PC-9 (cell line): ENCODE results near the gene ACOXL. TPM values are rescaled to one million over a fixed set of nuclear protein-coding genes. Genes with fewer than 3 reads are reported as not detected.

ENCODE experiments used
- BruUV-seq: library from RNA; stranded (reverse); fragments of 400-500 nt; replicated peaks from 2 replicates; lab custom pipeline; 2021; lab: Mats Ljungman, UMichigan
- CTCF ChIA-PET: fragments of 300-600 bp; sonication (Branson Sonifier 250); formaldehyde crosslinking; loops from one replicate; lab custom pipeline; 2022; ENCODE audit warnings: antibody characterized with exemption; lab: Charles Lee
- POLR2A ChIA-PET: fragments of 300-600 bp; sonication (Branson Sonifier 250); formaldehyde crosslinking; loops from one replicate; lab custom pipeline; 2022; ENCODE audit warnings: antibody characterized with exemption; ENCODE audit not compliant: unreplicated experiment; lab: Charles Lee
- DNase-seq, 2 experiments: peaks; one replicate each; pipeline versions ENCODE4 v3.0.0 to v3.0.0-alpha.2; 2015 to 2022; ENCODE audit warnings: mixed read lengths in 1 of 2
- H2AFZ ChIP-seq: fragments of 200-600 bp; sonication (generic); 2 replicates; pipeline ENCODE4 v1.8.1; 2017; ENCODE audit warnings: antibody characterized with exemption
- H3F3A ChIP-seq: fragments of 200-600 bp; sonication (generic); 2 replicates; pipeline ENCODE4 v1.8.1; 2017; ENCODE audit warnings: antibody characterized with exemption, mild to moderate bottlenecking, low read depth; ENCODE audit not compliant: insufficient read depth
- H3K27ac ChIP-seq: fragments of 200-600 bp; sonication (generic); 2 replicates; pipeline ENCODE4 v1.6.1; 2016; ENCODE audit warnings: mixed run types
- H3K27me3 ChIP-seq: fragments of 200-600 bp; sonication (generic); 2 replicates; pipeline ENCODE4 v1.6.1; 2016; ENCODE audit warnings: low read depth, mixed run types; ENCODE audit not compliant: insufficient read depth
- H3K36me3 ChIP-seq: fragments of 200-600 bp; sonication (generic); 2 replicates; pipeline ENCODE4 v1.6.1; 2016; ENCODE audit warnings: low read depth, mixed run types
- H3K4me1 ChIP-seq: fragments of 200-600 bp; sonication (generic); replicated peaks from 2 replicates; pipeline ENCODE4 v1.6.1; 2016; ENCODE audit warnings: mixed run types; ENCODE audit not compliant: insufficient read depth
- H3K4me2 ChIP-seq: fragments of 200-600 bp; sonication (generic); 2 replicates; pipeline ENCODE4 v1.6.1; 2017; ENCODE audit warnings: mixed run types
- H3K4me3 ChIP-seq: fragments of 200-600 bp; sonication (generic); 2 replicates; pipeline ENCODE4 v1.6.1; 2016; ENCODE audit warnings: mixed run types
- H3K79me2 ChIP-seq: fragments of 200-600 bp; sonication (generic); 2 replicates; pipeline ENCODE4 v1.6.1; 2017; ENCODE audit warnings: low read depth, mixed run types
- H3K9me2 ChIP-seq: fragments of 200-600 bp; sonication (generic); 2 replicates; pipeline ENCODE4 v1.8.1; 2017; ENCODE audit warnings: mild to moderate bottlenecking; ENCODE audit not compliant: insufficient read depth
- H3K9me3 ChIP-seq: fragments of 200-600 bp; sonication (generic); 2 replicates; pipeline ENCODE4 v1.8.1; 2016; ENCODE audit warnings: low read depth; ENCODE audit not compliant: insufficient read depth
- H4K20me1 ChIP-seq: fragments of 200-600 bp; sonication (generic); 2 replicates; pipeline ENCODE4 v1.8.1; 2017; ENCODE audit not compliant: insufficient read depth
- EZH2 ChIP-seq: fragments of 200-600 bp; sonication (generic); IDR thresholded peaks from 2 replicates; pipeline ENCODE4 v1.8.0; 2017; ENCODE audit warnings: antibody characterized with exemption, low read depth
- intact Hi-C: fragments of 100-400 bp; cut with micrococcal nuclease; formaldehyde crosslinking; loops from one replicate; pipeline ENCODE4 v1.10.0; 2022; ENCODE audit not compliant: unreplicated experiment
- total RNA-seq: library from RNA; stranded (reverse); gene quantifications from 2 replicates; pipeline ENCODE4 v1.2.3, GENCODE V29; 2021
- TF ChIP-seq, protein P1 (sequence below): fragments of 200-600 bp; sonication (generic); conservative IDR thresholded peaks from 2 replicates; pipeline ENCODE4 v1.6.1; 2017; ENCODE audit warnings: mixed run types, antibody characterized with exemption, mild to moderate bottlenecking, moderate library complexity

Gene ACOXL
- total RNA-seq, 1 experiment from 2014 or later, result 10.7 TPM

DNA sequence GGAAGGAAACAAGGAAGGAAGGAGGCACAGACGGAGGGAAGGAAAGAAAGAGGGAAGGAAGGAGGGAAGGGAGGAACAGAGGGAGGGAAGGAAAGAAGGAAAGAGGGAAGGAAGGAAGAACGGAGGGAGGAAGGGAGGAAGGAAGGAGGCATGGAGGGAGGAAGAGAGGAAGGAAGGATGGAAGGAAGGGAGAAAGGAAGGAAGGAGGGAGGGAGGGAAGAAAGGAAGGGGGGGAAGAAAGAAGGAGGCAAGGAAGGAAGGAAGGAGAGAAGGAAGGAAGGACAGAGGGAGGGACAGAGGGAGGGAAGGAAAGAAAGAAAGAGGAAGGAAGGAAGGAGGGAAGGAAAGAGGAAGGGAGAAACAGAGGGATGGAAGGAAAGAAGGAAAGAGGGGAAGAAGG, 7.6 kb upstream of the ACOXL start:
- Histone ChIP-seq H2AFZ (no peak overlapping the region), H3K4me1 (no peaks in the 10 kb centered on the region), H3K4me2 (no peak overlapping the region), H3K79me2 (no peaks in the 10 kb centered on the region), H3F3A (no peaks in the 10 kb centered on the region), H3K36me3 (no peaks in the 10 kb centered on the region), H3K4me3 (no peak overlapping the region), H4K20me1 (no peaks in the 10 kb centered on the region), H3K9me3 (no peaks in the 10 kb centered on the region), H3K9me2 (no peaks in the 10 kb centered on the region), H3K27me3 (no peaks in the 10 kb centered on the region), H3K27ac (no peak overlapping the region)
- intact Hi-C loops, result no loop called here
- TF ChIP-seq, protein P1, sequence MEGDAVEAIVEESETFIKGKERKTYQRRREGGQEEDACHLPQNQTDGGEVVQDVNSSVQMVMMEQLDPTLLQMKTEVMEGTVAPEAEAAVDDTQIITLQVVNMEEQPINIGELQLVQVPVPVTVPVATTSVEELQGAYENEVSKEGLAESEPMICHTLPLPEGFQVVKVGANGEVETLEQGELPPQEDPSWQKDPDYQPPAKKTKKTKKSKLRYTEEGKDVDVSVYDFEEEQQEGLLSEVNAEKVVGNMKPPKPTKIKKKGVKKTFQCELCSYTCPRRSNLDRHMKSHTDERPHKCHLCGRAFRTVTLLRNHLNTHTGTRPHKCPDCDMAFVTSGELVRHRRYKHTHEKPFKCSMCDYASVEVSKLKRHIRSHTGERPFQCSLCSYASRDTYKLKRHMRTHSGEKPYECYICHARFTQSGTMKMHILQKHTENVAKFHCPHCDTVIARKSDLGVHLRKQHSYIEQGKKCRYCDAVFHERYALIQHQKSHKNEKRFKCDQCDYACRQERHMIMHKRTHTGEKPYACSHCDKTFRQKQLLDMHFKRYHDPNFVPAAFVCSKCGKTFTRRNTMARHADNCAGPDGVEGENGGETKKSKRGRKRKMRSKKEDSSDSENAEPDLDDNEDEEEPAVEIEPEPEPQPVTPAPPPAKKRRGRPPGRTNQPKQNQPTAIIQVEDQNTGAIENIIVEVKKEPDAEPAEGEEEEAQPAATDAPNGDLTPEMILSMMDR, result no peak
- no peak for TF ChIP-seq EZH2
- POLR2A ChIA-PET, result no interaction called here
- no TSS peak for BruUV-seq
- CTCF ChIA-PET, result no interaction called here
- no peak for DNase-seq

DNA sequence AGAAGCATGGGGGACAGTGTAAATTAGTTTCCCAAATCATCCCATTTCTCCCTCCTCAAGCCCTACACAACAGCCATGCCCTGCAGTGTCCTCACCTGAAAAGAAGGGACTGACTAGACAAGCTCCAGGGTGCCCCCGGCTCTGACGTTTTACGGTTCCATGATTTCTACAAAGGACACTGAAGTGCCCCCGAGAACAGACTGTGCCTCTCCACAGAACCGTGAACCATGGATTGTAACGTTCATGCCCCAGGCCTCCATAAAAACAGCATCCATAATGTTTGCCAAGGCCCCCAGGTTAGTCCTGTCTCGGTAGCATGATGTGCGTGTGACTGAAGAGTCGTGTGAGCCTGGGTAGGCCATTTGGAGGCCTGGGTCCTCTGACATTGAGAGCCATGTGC, 7.0 kb upstream of the ACOXL start:
- intact Hi-C loops, result no loop called here
- H3K36me3 ChIP-seq, result no peaks in the 10 kb centered on the region
- H3K4me3 ChIP-seq, result no peak overlapping the region
- no peaks in the 10 kb centered on the region for H3K9me2 ChIP-seq
- no peaks in the 10 kb centered on the region for H3F3A ChIP-seq
- no peaks in the 10 kb centered on the region for H3K79me2 ChIP-seq
- H2AFZ ChIP-seq, result no peak overlapping the region
- no peaks in the 10 kb centered on the region for H3K4me1 ChIP-seq
- H4K20me1 ChIP-seq, result no peaks in the 10 kb centered on the region
- H3K9me3 ChIP-seq, result no peaks in the 10 kb centered on the region
- TF ChIP-seq, protein P1, result no peak
- no peak for TF ChIP-seq EZH2
- ChIA-PET CTCF (no interaction called here), POLR2A (no interaction called here)
- H3K27me3 ChIP-seq, result no peaks in the 10 kb centered on the region
- H3K27ac ChIP-seq, result no peak overlapping the region
- no TSS peak for BruUV-seq
- DNase-seq, result no peak
- no peak overlapping the region for H3K4me2 ChIP-seq

DNA sequence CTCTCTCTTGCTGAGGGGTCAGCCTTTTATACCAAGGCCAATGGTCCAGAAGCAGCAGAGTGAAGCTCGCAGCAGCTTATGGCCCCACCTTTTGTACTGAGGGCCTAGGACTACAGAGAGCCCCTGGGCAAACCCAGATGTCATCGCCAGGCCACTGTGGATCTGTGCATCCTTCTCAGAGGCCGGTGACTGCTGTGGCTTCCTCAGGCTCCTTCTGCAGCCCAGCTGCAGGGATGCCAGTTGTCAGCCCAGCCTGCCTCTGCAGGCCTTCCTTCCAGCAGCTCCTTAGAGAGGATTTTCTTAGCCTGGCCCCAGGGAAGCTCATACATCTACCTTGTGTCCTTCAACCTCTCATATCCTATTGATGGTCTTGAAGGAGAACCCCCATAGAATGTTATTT, 6.5 kb upstream of the ACOXL start:
- TF ChIP-seq, protein P1, result no peak
- no peak for TF ChIP-seq EZH2
- POLR2A ChIA-PET, result no interaction called here

More for the DNA sequence above, 6.5 kb upstream of the ACOXL start:
- Histone ChIP-seq H3F3A (no peaks in the 10 kb centered on the region), H3K4me2 (no peak overlapping the region), H3K9me2 (no peaks in the 10 kb centered on the region), H3K4me3 (no peak overlapping the region), H3K27me3 (no peaks in the 10 kb centered on the region), H3K9me3 (no peaks in the 10 kb centered on the region), H3K27ac (no peak overlapping the region), H3K36me3 (no peaks in the 10 kb centered on the region), H2AFZ (no peak overlapping the region), H4K20me1 (no peaks in the 10 kb centered on the region), H3K4me1 (no peaks in the 10 kb centered on the region), H3K79me2 (no peaks in the 10 kb centered on the region)
- CTCF ChIA-PET, result interaction anchor here (0.6 kb wide), 1 partner anchor 10 kb away, joined by 3 read pairs; no protein-coding TSS in a partner anchor
- no TSS peak for BruUV-seq
- intact Hi-C loops, result no loop called here
- DNase-seq, result no peak
